ENCODE results near the gene MGMT. TPM values are rescaled to one million over a fixed set of nuclear protein-coding genes. Genes with fewer than 3 reads are reported as not detected.

MGMT gene
- total RNA-seq, 2 donors from 2014 or later = 26.9 to 27.7 TPM

DNA sequence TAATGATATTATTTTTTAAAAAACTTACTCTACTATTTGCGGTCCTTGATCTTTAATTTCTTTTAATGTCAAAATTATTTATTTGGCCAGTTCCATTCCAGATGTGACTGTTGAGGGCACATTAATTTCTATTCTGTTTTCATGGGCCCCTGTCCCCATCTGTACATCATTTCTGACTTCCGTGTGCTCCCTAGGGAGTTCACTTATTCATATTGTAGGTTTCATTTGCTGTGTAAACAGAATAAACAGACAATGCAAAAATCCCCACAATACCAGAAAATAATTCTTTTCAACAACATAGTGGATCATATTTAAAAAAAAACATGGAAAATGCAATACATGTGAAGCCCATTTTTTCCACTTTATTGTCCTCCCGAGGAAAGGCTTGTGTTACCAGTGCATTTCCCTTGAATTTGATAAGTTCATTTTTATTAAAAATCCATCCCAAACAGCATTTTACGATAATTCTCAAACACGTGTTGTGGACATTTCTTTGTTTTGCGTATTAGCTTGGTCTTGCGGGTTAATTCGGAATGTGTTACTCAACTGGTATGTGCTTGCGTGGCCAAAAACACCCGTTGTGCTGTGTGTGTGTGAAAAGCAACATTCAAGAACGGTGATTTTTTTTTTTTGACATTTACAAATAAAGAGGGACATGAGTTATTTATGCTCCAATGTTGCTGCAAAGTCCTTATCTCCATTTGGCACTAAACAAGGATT, 138.4 kb downstream of the MGMT start:
- ATAC-seq = no peak
- H3K9me3 Mint-ChIP-seq = no peaks in the 10 kb centered on the region
- no peak for DNase-seq (ENCODE audit: low spot score in 2 of 2)
- H3K27ac Mint-ChIP-seq = no peak overlapping the region
- peaks cover 4 to 5% of the 10 kb centered on the region in 2 donors for H3K36me3 Mint-ChIP-seq

DNA sequence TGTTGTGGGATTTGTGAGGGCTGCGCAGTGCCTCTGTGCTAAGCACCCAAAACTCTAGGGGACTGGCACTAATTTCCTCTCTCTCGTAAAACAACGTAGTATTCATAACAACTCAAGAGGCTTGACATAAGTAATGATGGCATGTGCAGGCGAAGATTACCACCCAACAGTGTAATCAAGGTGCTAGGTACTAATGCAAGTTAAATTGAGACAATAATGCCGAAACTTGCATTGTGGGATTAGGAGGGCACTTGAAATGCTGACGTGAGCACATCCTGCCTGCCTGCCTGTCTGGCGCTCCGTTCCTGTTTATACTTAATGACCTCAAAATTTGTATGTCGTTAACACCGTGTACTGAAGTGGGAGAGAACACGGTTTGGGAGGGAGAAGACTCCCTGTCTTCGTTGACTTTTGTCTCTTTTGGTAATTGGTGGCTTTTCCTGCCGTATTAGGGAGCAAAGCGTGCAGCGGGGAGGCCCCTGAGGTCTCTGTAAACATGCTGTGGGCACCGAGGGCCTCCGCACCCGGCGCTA, 139.0 kb downstream of the MGMT start:
- ATAC-seq (no peak), DNase-seq (ENCODE audit: low spot score in 2 of 2) (no peak)
- Mint-ChIP-seq H3K36me3 (peaks cover 5 to 10% of the 10 kb centered on the region in 2 donors), H3K27ac (no peak overlapping the region), H3K9me3 (no peaks in the 10 kb centered on the region)

DNA sequence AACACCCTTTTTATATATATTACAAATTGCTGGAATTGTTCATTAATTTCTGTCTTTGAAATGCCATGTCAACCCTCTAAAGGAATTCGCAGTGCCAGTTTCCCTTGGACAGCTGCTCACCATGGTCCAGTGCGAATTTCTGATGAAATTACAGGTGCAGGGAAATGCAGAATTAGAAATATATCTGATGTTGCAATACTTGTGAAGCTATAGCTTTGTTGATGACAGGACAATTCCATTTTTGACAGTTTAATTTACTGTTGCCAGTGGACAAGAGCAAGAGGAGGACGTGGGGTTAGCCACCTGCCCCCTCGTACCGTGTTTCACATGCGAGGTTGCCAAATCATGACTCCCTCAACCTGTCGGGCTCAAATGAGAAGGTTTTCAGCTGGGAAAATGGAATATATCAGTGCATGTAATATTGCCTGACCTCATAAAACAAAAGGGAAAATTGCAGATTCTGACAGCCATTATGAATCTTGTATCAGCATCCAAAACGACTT, 140.6 kb downstream of the MGMT start:
- Mint-ChIP-seq H3K9me3 (no peaks in the 10 kb centered on the region), H3K27ac (no peak overlapping the region), H3K36me3 (peaks cover 5 to 13% of the 10 kb centered on the region in 2 donors)
- DNase-seq (ENCODE audit: low spot score in 2 of 2) (no peak), ATAC-seq (no peak)

DNA sequence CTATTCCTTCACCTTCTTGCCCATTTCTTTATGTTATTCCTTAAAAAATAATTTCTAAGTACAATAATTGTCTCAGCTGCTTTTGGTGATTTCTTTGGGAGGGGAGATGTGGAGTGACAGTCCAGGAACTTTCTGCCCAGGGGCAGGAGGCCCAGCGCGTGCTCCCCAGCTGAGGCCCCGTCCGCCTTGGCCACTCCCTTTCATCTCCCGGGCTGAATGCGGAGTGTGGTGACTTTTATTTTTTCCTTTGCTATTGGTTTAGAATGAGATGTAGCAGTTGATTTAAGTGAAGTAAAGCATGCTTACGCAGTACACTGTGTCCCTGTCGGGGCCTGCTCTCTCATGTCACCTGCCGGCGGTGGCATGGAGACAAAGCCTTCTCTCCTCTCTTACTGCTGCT, 141.6 kb downstream of the MGMT start:
- DNase-seq (ENCODE audit: low spot score in 2 of 2) (no peak), ATAC-seq (no peak)
- Mint-ChIP-seq H3K36me3 (peaks cover 10 to 13% of the 10 kb centered on the region in 2 donors), H3K9me3 (no peaks in the 10 kb centered on the region), H3K27ac (no peak overlapping the region)

DNA sequence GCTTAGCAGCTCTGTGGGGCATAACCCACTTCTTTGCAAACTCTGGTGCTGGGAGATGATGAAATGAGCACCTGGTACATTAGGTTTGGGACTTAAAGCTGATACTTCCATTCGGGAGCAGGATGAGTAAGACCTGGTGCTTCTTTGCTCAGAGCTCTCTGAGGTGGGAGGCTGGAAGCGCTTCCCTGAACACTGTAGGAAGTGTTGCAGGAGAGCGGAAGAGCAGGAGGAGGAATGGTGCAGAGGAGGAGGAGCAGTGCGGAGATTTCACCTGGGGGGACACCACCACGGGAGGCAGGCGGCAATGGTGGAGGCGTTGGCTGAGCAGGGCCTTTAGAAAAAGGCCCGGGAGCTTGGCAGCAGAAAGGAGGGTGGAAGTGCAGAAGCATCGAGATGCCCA, 142.5 kb downstream of the MGMT start:
- ATAC-seq = no peak
- no peak overlapping the region for H3K27ac Mint-ChIP-seq

DNA sequence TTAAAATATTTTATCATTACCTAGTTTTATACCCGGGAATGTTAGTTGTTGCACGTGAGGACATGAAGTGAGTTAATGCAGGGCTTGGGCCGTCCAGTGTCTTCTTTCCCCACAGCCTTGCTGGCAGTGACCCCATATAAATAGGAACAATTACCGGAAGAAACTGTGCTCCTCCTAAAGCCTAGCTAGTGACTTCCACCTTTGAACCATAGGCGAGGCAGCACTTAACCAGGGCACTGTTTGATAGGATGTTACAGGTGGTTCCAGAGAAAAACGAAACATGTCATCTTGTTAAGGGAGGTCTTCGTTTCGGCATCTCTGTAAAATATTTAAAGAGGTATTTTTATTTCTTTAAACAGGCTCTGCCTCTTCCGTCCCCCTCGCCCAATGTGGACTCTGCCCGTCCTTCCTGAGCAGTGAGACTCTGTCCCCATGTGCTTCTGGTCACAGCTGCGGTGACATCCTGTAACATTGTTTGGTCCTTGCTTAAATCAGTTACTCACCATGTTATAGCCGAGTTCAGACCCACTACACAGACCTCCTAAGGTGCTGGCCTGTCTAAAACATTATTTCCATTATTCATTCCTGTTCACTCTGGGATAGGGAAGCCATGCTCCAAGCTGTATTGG, 145.6 kb downstream of the MGMT start:
- Mint-ChIP-seq H3K36me3 (peaks cover 35 to 36% of the 10 kb centered on the region in 2 donors), H3K27ac (no peak overlapping the region), H3K9me3 (peaks cover 0 to 8% of the 10 kb centered on the region in 2 donors)
- DNase-seq (ENCODE audit: low spot score in 2 of 2) (no peak), ATAC-seq (no peak)

More for the DNA sequence above, 142.5 kb downstream of the MGMT start:
- DNase-seq (ENCODE audit: low spot score in 2 of 2) = no peak
- Mint-ChIP-seq H3K9me3 (no peaks in the 10 kb centered on the region), H3K36me3 (peaks cover 13 to 20% of the 10 kb centered on the region in 2 donors)

DNA sequence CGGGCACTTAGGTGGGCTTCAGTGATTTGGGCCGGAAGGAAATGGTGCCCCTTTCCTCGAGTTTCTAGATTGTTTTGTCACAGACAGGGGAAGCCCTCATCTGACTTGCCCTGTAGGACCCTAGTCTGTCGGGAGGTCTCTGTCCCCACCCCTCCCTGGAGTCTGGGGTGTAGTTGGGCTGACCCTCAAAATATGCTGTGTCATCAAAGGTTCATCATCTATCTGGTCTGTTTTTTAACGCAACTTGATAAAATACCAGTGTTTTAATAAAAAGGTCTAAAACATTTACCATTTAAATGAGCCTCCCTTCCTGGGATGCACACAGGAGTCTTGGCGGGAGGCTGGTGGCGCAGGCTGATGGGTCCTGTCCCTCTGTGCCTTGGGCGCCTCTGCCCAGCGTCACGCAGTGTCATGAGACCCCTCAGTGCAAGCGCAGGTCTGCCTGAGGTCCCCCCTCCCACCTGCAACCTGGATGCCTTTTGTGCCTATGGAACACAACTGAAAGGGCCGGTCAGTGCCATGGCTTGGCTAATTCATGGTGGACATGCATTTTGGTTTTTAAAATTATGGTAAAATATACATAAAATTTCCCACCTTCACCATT, 146.4 kb downstream of the MGMT start:
- Mint-ChIP-seq H3K9me3 (peaks cover 0 to 8% of the 10 kb centered on the region in 2 donors), H3K36me3 (peaks cover 35 to 36% of the 10 kb centered on the region in 2 donors), H3K27ac (no peak overlapping the region)
- DNase-seq (ENCODE audit: low spot score in 2 of 2) (no peak), ATAC-seq (no peak)

DNA sequence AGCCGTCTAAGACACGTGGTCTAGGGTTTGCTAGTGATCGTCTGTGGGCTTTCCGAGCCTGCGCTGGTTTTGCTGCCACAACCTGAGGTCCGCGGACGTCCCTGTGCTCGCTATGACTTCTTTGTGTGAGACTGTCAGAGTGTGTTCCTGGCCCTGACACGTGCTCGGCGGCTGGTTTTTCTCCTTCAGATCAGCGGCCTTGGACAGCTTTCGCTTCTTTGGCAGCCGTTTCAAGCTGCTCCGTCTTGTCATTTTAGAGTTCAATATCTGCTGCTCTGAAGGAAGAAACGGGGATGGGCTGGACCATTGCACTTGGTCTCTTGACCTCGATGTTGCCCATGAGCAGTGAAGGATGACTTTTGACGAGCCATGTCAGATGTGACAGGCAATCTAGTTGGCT, 147.3 kb downstream of the MGMT start:
- H3K36me3 Mint-ChIP-seq = peaks cover 35% of the 10 kb centered on the region in 2 donors
- H3K9me3 Mint-ChIP-seq = peaks cover 0 to 8% of the 10 kb centered on the region in 2 donors
- DNase-seq (ENCODE audit: low spot score in 2 of 2) (no peak), ATAC-seq (no peak)
- H3K27ac Mint-ChIP-seq = no peak overlapping the region

DNA sequence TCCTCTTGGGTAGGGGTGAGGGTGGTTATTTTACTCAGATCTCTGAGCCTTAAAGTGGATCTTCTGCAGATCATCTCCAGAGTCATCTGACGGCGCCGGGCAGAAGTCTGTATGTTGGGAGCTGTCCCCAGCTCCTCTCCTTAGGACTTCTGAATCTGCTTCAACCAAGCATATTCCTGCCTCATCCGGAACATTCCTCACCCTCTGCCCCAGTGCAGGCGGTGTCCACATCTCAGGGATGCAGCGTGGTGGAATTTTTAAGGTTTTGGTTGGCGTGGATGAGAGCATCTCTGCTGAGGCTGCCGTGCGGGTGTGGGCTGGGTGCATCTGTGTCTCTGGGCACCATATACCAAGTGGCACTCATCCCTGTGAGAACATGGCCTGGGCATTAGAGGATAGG, 148.3 kb downstream of the MGMT start:
- Mint-ChIP-seq H3K27ac (peak overlapping the region in 1 of 2 donors; percentile 52), H3K36me3 (peaks cover 31 to 32% of the 10 kb centered on the region in 2 donors), H3K9me3 (peaks cover 3 to 10% of the 10 kb centered on the region in 2 donors)
- ATAC-seq = no peak
- DNase-seq (ENCODE audit: low spot score in 2 of 2) = no peak

DNA sequence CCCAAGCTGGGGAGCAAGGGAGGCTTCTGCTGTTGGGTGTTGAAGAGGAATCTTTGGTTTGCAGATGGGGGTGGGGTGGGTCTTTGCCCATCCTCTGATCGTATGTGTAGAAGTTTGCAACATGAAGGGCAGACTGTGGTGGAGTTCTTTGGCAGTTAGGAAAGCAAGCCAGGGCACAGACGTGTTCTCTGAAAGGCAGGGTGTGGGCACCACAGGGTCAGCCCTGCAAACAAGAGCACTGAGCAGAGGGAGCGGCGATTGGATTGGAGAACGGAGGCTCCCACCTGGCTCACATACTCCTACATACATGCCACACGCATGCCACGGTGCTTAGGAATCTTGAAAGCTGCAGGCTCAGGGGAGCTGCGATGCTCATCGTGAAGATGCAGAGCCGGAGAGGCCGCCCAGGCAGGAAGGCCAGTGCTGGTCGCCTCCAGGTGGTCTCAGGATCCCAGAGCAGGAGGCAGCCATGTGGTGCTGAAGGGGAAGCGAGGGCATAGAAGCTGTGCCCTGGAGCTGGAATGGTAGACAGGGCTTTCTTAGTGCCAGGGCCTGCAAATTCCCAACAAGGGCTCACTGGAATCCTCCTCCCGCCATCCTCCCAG, 149.0 kb downstream of the MGMT start:
- peaks cover 26 to 31% of the 10 kb centered on the region in 2 donors for H3K36me3 Mint-ChIP-seq
- no peak for DNase-seq (ENCODE audit: low spot score in 2 of 2)
- H3K27ac Mint-ChIP-seq = peak overlapping the region in 1 of 2 donors; percentile 52
- H3K9me3 Mint-ChIP-seq = peaks cover 4 to 11% of the 10 kb centered on the region in 2 donors
- ATAC-seq = no peak

DNA sequence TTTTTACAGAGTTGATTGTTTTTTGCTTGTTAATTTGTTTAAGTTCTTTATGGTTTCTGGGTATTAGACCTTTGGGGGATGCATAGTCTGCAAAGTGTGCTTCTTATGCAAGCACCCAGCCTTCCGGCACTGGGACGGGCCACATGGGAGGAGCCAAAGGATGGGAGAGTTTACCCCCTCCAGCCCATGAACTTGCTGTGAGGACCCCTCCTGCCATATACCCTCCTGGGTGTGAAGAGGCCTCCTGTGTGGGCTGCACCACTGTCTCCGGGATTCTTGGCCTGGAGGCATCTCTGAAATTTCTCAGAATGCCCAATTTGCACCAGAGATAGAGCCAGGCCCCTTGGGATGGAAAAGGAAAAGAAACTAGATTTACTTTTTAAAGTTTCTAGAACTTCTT, 150.7 kb downstream of the MGMT start:
- no peak overlapping the region for H3K27ac Mint-ChIP-seq
- H3K36me3 Mint-ChIP-seq = peaks cover 29 to 34% of the 10 kb centered on the region in 2 donors
- DNase-seq (ENCODE audit: low spot score in 2 of 2) (no peak), ATAC-seq (no peak)
- peaks cover 8 to 11% of the 10 kb centered on the region in 2 donors for H3K9me3 Mint-ChIP-seq

DNA sequence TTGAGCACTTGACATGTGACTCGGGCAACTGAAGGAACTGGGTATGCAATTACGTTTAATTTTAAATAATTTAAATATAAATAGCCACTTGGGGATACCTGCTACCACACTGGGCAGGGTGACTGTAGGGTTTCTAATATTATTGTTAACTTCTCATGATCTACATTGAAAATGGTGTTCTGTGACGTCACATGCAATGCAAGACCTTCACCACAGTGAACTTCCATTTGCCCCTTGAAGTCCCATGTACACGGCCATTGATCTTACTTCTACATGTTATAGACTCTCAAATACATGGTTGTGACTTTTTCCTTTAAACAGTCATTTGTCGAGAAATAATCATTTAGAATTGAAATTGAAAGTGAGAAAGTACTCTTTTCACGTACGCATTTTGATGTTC, 154.0 kb downstream of the MGMT start:
- peaks cover 3 to 15% of the 10 kb centered on the region in 2 donors for H3K9me3 Mint-ChIP-seq
- peaks cover 8 to 21% of the 10 kb centered on the region in 2 donors for H3K36me3 Mint-ChIP-seq
- H3K27ac Mint-ChIP-seq = no peak overlapping the region
- ATAC-seq = no peak
- DNase-seq (ENCODE audit: low spot score in 2 of 2) = no peak

DNA sequence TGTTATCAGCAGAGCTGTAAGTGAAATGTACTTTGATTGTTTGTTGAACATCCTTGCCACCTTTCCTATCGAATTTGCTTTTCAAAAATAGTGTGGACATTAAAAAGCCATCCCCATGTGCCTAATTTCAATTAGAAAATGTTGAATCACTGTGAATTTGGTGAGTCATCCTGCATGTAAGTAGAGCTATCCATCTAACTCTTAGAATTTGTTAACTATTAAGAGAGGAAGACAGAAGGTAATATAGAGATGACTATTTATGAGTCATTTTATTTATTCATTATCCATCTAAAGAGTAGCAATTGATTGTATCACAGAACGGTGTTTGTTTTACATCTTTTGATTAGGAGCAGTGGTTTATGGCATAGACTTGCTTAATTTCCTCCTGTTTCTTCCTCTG, 154.7 kb downstream of the MGMT start:
- no peak for DNase-seq (ENCODE audit: low spot score in 2 of 2)
- peaks cover 8 to 17% of the 10 kb centered on the region in 2 donors for H3K36me3 Mint-ChIP-seq
- no peak overlapping the region for H3K27ac Mint-ChIP-seq
- H3K9me3 Mint-ChIP-seq = peaks cover 3 to 15% of the 10 kb centered on the region in 2 donors
- ATAC-seq = no peak

DNA sequence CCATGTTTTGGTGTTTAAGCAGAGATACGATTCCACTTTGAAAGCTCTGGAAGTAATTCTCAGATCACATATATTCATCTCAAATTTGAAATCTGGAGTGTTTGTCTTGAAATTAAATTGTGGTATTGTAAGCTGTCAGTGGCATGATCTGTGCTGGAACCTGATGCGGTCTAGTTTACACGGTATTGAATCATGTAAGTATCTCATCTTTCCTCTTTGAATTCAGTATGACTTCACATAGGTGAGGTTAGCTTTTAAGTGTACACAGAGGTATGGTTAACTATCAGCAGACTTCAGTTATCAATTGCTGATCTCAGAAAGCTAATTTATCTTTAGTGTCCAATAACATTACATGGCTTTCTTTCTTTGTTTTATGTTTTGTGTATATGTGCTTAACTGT, 155.2 kb downstream of the MGMT start:
- H3K27ac Mint-ChIP-seq = no peak overlapping the region
- ATAC-seq (no peak), DNase-seq (ENCODE audit: low spot score in 2 of 2) (no peak)
- H3K9me3 Mint-ChIP-seq = peaks cover 3 to 15% of the 10 kb centered on the region in 2 donors
- peaks cover 8 to 13% of the 10 kb centered on the region in 2 donors for H3K36me3 Mint-ChIP-seq

DNA sequence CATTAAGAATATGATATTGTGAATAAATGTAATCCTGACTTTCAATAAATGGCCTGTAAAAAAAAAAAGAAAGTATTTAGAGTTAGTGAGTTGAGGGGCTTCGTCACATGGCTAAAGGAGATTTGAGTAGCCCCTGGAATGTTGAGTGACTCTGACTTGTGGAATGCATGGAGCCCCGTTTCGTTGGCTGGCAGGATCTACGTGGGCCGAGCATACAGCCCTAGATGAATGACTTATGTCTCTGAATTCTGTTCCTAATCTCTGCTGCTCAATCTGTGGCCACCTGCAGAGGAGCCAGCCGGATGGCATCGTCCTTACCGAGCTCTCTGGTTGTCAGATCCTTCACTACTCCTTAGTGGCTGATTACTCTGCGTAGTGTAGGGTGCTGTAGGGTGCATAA, 155.7 kb downstream of the MGMT start:
- Mint-ChIP-seq H3K36me3 (peaks cover 8 to 13% of the 10 kb centered on the region in 2 donors), H3K9me3 (peaks cover 3 to 15% of the 10 kb centered on the region in 2 donors), H3K27ac (no peak overlapping the region)
- no peak for DNase-seq (ENCODE audit: low spot score in 2 of 2)
- no peak for ATAC-seq

DNA sequence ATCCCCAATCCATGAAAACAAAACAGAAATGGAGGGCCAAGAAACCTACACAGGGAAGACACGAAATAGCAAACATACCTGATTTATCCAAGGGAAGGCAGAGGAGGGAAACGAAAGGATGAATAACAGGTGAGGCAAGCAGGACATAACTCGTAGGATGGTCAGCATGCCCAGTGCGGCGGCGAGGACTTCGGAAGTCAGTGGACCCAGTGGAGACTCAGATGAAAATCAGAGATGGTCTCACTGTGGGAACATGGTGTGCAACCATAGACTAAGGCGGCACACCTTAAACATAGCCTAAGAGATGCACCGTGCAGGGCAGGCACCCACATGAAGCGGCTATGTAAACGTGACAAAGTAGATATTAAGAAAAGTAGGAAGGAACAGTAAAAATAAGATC, 157.5 kb downstream of the MGMT start:
- Mint-ChIP-seq H3K9me3 (peaks cover 3 to 15% of the 10 kb centered on the region in 2 donors), H3K27ac (no peak overlapping the region), H3K36me3 (peaks cover 8 to 13% of the 10 kb centered on the region in 2 donors)
- DNase-seq (ENCODE audit: low spot score in 2 of 2) (no peak), ATAC-seq (no peak)

DNA sequence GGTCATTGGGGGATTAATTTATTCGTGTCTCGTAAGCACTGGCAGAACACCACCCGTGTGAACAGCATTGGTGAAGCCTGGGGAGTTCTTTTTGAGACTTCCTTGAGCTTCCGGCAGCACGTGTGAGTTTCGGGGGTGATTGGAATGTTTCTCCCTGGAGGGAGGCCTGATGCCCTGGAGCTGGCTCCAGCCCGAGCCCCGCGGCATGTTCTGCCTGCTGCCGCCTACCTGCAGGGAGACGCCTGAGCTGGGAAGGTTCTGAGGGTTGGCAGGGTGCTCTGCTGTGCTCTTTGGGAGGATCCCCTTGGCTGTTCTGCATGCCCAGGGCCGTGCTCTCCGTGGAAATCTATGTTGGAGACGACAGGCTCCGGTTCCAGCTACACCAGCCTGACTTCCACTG, 159.3 kb downstream of the MGMT start:
- ATAC-seq (no peak), DNase-seq (ENCODE audit: low spot score in 2 of 2) (no peak)
- Mint-ChIP-seq H3K36me3 (peaks cover 14 to 22% of the 10 kb centered on the region in 2 donors), H3K27ac (no peak overlapping the region), H3K9me3 (peaks cover 0 to 8% of the 10 kb centered on the region in 2 donors)

All from activated naive CD4-positive, alpha-beta T cell treated with anti-CD3 and anti-CD28 coated beads, Interleukin-2, amount 50 U/mL, for 72 hours (primary cell).